ENCODE data around the gene RXFP4.

Gene RXFP4

GRCh38 chr1:155962599-155963211, 21.3 kb downstream of the RXFP4 start:
- Histone ChIP-seq H3K27ac (ENCODE audit: poor library complexity, severe bottlenecking) (peak overlapping the region; percentile 86), H3K27me3 (ENCODE audit: insufficient read depth, poor library complexity, severe bottlenecking) (no peaks in the 10 kb centered on the region), H3K4me3 (ENCODE audit: severe bottlenecking) (no peak overlapping the region), H3K36me3 (ENCODE audit: low read depth) (peaks cover 95% of the 10 kb centered on the region), H3K9me3 (ENCODE audit: severe bottlenecking) (no peaks in the 10 kb centered on the region), H3K4me1 (ENCODE audit: insufficient read depth, poor library complexity, severe bottlenecking) (peaks cover 22% of the 10 kb centered on the region)
- TF ChIP-seq CTCF (IDR thresholded peaks at IDR 0.05; ENCODE audit: poor library complexity, severe bottlenecking): no peak
- peak; percentile 17 for ATAC-seq (ENCODE audit: low read depth)
- no peak for DNase-seq (ENCODE audit: low spot score)

GRCh38 chr1:155964193-155964592, 22.8 kb downstream of the RXFP4 start:
- Histone ChIP-seq H3K9me3 (ENCODE audit: severe bottlenecking) (no peaks in the 10 kb centered on the region), H3K27ac (ENCODE audit: poor library complexity, severe bottlenecking) (peak overlapping the region; percentile 7), H3K27me3 (ENCODE audit: insufficient read depth, poor library complexity, severe bottlenecking) (no peaks in the 10 kb centered on the region), H3K4me1 (ENCODE audit: insufficient read depth, poor library complexity, severe bottlenecking) (peaks cover 22% of the 10 kb centered on the region), H3K4me3 (ENCODE audit: severe bottlenecking) (no peak overlapping the region), H3K36me3 (ENCODE audit: low read depth) (peaks cover 95% of the 10 kb centered on the region)
- no peak for TF ChIP-seq CTCF (IDR thresholded peaks at IDR 0.05; ENCODE audit: poor library complexity, severe bottlenecking)
- DNase-seq (ENCODE audit: low spot score) (no peak), ATAC-seq (ENCODE audit: low read depth) (no peak)

DNA sequence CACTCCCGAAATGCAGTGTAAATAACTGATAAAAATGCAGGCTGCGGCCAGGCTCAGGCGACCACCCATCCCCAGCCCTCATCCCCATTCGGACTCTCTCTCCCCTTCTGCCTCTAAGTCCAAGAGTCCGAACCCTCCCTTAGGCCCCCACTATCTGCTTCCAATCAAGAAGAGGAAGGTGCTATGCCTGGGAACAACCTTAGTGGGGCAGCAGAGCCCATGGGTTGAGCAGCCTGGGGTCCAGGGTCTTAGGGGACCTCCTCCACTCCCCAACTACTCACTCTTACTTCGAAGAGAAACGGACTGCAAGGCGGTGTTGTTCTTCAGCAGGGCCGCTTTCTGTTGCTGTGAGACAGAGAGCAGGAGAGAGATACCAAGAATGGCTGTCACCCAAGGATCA, 24.7 kb downstream of the RXFP4 start:
- DNase-seq (ENCODE audit: low spot score) (no peak), ATAC-seq (ENCODE audit: low read depth) (no peak)
- Histone ChIP-seq H3K4me1 (ENCODE audit: insufficient read depth, poor library complexity, severe bottlenecking) (peaks cover 21% of the 10 kb centered on the region), H3K27ac (ENCODE audit: poor library complexity, severe bottlenecking) (no peak overlapping the region), H3K36me3 (ENCODE audit: low read depth) (peaks cover 94% of the 10 kb centered on the region), H3K4me3 (ENCODE audit: severe bottlenecking) (no peak overlapping the region), H3K9me3 (ENCODE audit: severe bottlenecking) (no peaks in the 10 kb centered on the region), H3K27me3 (ENCODE audit: insufficient read depth, poor library complexity, severe bottlenecking) (no peaks in the 10 kb centered on the region)
- TF ChIP-seq CTCF (IDR thresholded peaks at IDR 0.05; ENCODE audit: poor library complexity, severe bottlenecking): no peak

DNA sequence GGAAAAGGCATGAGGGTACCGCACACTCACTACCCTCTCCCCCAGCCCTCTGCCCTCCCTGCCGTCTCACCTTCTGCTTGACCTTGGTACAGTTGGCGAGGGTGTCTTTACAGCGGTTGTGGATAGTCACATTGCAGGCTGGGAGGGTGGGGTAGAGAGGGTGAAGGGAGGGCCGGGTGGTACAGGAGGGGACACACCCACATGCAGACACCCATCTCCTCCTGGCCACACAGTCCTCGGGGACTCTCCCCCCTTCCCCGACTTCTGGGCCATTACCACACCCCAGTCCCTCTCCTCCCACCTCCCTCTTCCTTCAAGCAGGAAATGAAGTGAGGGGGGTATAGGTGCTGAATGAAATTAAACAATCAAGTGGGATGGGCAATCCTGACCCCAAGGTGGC, 25.3 kb downstream of the RXFP4 start:
- no peaks in the 10 kb centered on the region for H3K27me3 ChIP-seq (ENCODE audit: insufficient read depth, poor library complexity, severe bottlenecking)
- H3K4me3 ChIP-seq (ENCODE audit: severe bottlenecking): no peak overlapping the region
- no peak overlapping the region for H3K27ac ChIP-seq (ENCODE audit: poor library complexity, severe bottlenecking)
- no peak for TF ChIP-seq CTCF (IDR thresholded peaks at IDR 0.05; ENCODE audit: poor library complexity, severe bottlenecking)
- H3K9me3 ChIP-seq (ENCODE audit: severe bottlenecking): no peaks in the 10 kb centered on the region
- ATAC-seq (ENCODE audit: low read depth): no peak
- no peak for DNase-seq (ENCODE audit: low spot score)
- H3K36me3 ChIP-seq (ENCODE audit: low read depth): peaks cover 91% of the 10 kb centered on the region
- peaks cover 16% of the 10 kb centered on the region for H3K4me1 ChIP-seq (ENCODE audit: insufficient read depth, poor library complexity, severe bottlenecking)

DNA sequence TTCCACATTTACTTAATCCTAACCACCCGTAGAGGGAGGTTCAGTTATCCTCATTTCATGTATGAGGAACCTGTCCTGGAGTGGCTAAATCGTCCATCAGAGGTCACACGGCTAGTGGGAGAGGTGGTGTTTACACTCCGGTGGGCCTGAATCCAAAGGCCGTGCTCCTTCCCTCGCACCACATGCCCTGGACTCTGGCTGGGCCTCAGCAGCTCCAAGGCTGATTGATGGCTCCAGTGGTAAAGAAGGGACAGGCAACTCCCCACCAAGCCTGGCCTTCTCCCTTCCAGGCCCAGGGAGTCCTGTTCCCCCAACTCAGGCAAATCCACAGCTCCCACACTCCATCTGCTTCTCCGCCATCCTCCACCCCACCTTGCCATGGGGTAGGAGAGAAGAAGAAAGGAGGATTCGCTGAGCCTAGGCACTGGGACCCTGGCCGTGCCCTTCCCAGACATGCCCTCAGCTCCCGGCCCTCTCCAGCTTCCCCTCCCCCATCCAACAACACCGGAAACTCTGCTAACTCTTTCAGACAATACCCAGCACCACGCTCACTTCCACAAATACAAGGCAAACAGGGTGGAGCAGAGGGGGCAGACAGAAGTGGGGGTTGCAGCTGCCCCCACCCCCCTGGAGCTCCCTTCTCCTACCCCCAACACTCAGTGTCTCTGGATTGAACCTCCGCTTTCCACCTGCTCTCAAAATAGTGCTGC, 26.1 kb downstream of the RXFP4 start:
- TF ChIP-seq CTCF (IDR thresholded peaks at IDR 0.05; ENCODE audit: poor library complexity, severe bottlenecking): no peak
- peaks cover 93% of the 10 kb centered on the region for H3K36me3 ChIP-seq (ENCODE audit: low read depth)
- no peaks in the 10 kb centered on the region for H3K27me3 ChIP-seq (ENCODE audit: insufficient read depth, poor library complexity, severe bottlenecking)
- no peaks in the 10 kb centered on the region for H3K9me3 ChIP-seq (ENCODE audit: severe bottlenecking)
- DNase-seq (ENCODE audit: low spot score) (no peak), ATAC-seq (ENCODE audit: low read depth) (no peak)
- peak overlapping the region; percentile 1 for H3K27ac ChIP-seq (ENCODE audit: poor library complexity, severe bottlenecking)
- peaks cover 10% of the 10 kb centered on the region for H3K4me1 ChIP-seq (ENCODE audit: insufficient read depth, poor library complexity, severe bottlenecking)
- no peak overlapping the region for H3K4me3 ChIP-seq (ENCODE audit: severe bottlenecking)

Data from RWPE2 (cell line).